IMR-90 (cell line): Measurements from ENCODE around the gene CDC7. TPM values are rescaled to one million over a fixed set of nuclear protein-coding genes. Genes with fewer than 3 reads are reported as not detected.

Experiments used
- ATAC-seq: fragments of 200-7000 bp; cut with Tn5 transposase; 2 replicates; pipeline ENCODE4 v1.9.1; 2020; ENCODE audit warnings: low read depth, mild to moderate bottlenecking, moderate library complexity
- BruUV-seq: library from RNA; stranded (reverse); fragments of 400-500 nt; replicated peaks from 2 replicates; lab custom pipeline; 2021; lab: Mats Ljungman, UMichigan
- CTCF ChIA-PET: fragments of 300-600 bp; formaldehyde crosslinking; extraction: SDS; loops from one replicate; lab custom pipeline; 2021; ENCODE audit warnings: antibody characterized with exemption; lab: Yijun Ruan, JAX
- POLR2A ChIA-PET: fragments of 300-600 bp; sonication (Branson Sonifier 250); formaldehyde crosslinking; loops from one replicate; lab custom pipeline; 2022; ENCODE audit warnings: antibody characterized with exemption; ENCODE audit not compliant: unreplicated experiment; lab: Charles Lee
- DNase-seq: peaks from one replicate; pipeline ENCODE4 v3.0.0; 2013
- H2AFZ ChIP-seq: replicated peaks from 2 replicates; pipeline ENCODE3; 2013; ENCODE audit warnings: low read length, mild to moderate bottlenecking; ENCODE audit not compliant: poor library complexity
- H2AK5ac ChIP-seq: 2 replicates; pipeline ENCODE4 v1.6.1; 2013; ENCODE audit warnings: low read depth, low read length, inconsistent platforms
- H2AK9ac ChIP-seq: replicated peaks from 2 replicates; pipeline ENCODE3; 2013; ENCODE audit warnings: mild to moderate bottlenecking, low read depth, low read length, moderate library complexity; ENCODE audit not compliant: poor library complexity
- H2BK120ac ChIP-seq: 2 replicates; pipeline ENCODE4 v1.6.1; 2013; ENCODE audit warnings: low read depth, low read length, inconsistent platforms
- H2BK15ac ChIP-seq: 3 replicates; pipeline ENCODE4 v1.6.1; 2013; ENCODE audit warnings: low read depth, low read length, inconsistent platforms
- H2BK20ac ChIP-seq: 2 replicates; pipeline ENCODE4 v1.6.1; 2013; ENCODE audit warnings: low read depth, mild to moderate bottlenecking, inconsistent platforms, low read length, moderate library complexity
- H2BK5ac ChIP-seq: 2 replicates; pipeline ENCODE4 v1.6.1; 2013; ENCODE audit warnings: mild to moderate bottlenecking, low read depth, low read length, inconsistent platforms; ENCODE audit not compliant: poor library complexity, severe bottlenecking
- H3K14ac ChIP-seq: replicated peaks from 2 replicates; pipeline ENCODE4 v1.6.1; 2013; ENCODE audit warnings: low read depth, low read length, inconsistent platforms
- H3K18ac ChIP-seq: 2 replicates; pipeline ENCODE4 v1.6.1; 2013; ENCODE audit warnings: low read depth, low read length, control low read depth
- H3K23ac ChIP-seq: 2 replicates; pipeline ENCODE4 v1.6.1; 2013; ENCODE audit warnings: low read depth, low read length, inconsistent platforms
- H3K27ac ChIP-seq: 2 replicates; pipeline ENCODE4 v1.5.1; 2013; ENCODE audit warnings: mild to moderate bottlenecking, control low read depth, low read length; ENCODE audit not compliant: insufficient read depth
- H3K27me3 ChIP-seq: 2 replicates; pipeline ENCODE4 v1.6.1; 2013; ENCODE audit warnings: low read length; ENCODE audit not compliant: control insufficient read depth, insufficient read depth
- H3K36me3 ChIP-seq: 2 replicates; pipeline ENCODE4 v1.6.1; 2013; ENCODE audit warnings: low read length, mixed read lengths; ENCODE audit not compliant: control insufficient read depth, insufficient read depth
- H3K4ac ChIP-seq: 2 replicates; pipeline ENCODE4 v1.6.1; 2013; ENCODE audit warnings: low read depth, low read length, inconsistent platforms
- H3K4me1 ChIP-seq: 2 replicates; pipeline ENCODE4 v1.6.1; 2013; ENCODE audit warnings: low read length, mixed read lengths; ENCODE audit not compliant: control insufficient read depth, insufficient read depth
- H3K4me2 ChIP-seq: 2 replicates; pipeline ENCODE4 v1.6.1; 2013; ENCODE audit warnings: low read depth, mild to moderate bottlenecking, control low read depth, low read length, moderate library complexity
- H3K4me3 ChIP-seq: 2 replicates; pipeline ENCODE4 v1.5.1; 2013; ENCODE audit warnings: low read depth, mild to moderate bottlenecking, control low read depth, low read length, moderate library complexity; ENCODE audit not compliant: insufficient read depth
- H3K56ac ChIP-seq: 2 replicates; pipeline ENCODE4 v1.6.1; 2013; ENCODE audit warnings: low read length, inconsistent platforms; ENCODE audit not compliant: insufficient read depth; ENCODE audit errors: extremely low read depth
- H3K79me1 ChIP-seq, 2 experiments: 2 replicates each; pipeline ENCODE4 v1.6.1; 2013; ENCODE audit warnings: low read length in 2 of 2, inconsistent platforms in 1 of 2, low read depth in 1 of 2
- H3K9ac ChIP-seq: 2 replicates; pipeline ENCODE4 v1.6.1; 2013; ENCODE audit warnings: low read depth, low read length, control low read depth
- H3K9me1 ChIP-seq: 2 replicates; pipeline ENCODE4 v1.6.1; 2013; ENCODE audit warnings: low read length, inconsistent platforms; ENCODE audit not compliant: insufficient read depth
- H3K9me3 ChIP-seq: 2 replicates; pipeline ENCODE4 v1.6.1; 2013; ENCODE audit warnings: low read length; ENCODE audit not compliant: control insufficient read depth, insufficient read depth
- H4K20me1 ChIP-seq: 2 replicates; pipeline ENCODE4 v1.6.1; 2013; ENCODE audit warnings: low read length, inconsistent platforms; ENCODE audit not compliant: insufficient read depth
- H4K5ac ChIP-seq: 2 replicates; pipeline ENCODE4 v1.6.1; 2013; ENCODE audit warnings: mild to moderate bottlenecking, low read depth, low read length, control low read depth
- H4K8ac ChIP-seq, 2 experiments: 2 replicates each; pipeline ENCODE4 v1.6.1; 2013; ENCODE audit warnings: low read depth in 2 of 2, low read length in 2 of 2, control low read depth in 1 of 2, inconsistent platforms in 1 of 2
- H4K91ac ChIP-seq: 2 replicates; pipeline ENCODE4 v1.6.1; 2013; ENCODE audit warnings: low read depth, low read length, inconsistent platforms; ENCODE audit not compliant: insufficient read depth
- BHLHE40 ChIP-seq: fragments of 150-350 bp; IDR thresholded peaks from 2 replicates; pipeline ENCODE4 v1.6.1; 2016; ENCODE audit warnings: mild to moderate bottlenecking, low read depth, low read length
- CEBPB ChIP-seq: IDR thresholded peaks from 2 replicates; pipeline ENCODE4 v1.6.1; 2012; ENCODE audit warnings: low read depth, low read length, improper control_type of control experiment
- CHD1 ChIP-seq: IDR thresholded peaks from 2 replicates; pipeline ENCODE4 v1.6.1; 2012; ENCODE audit warnings: low read depth, low read length, improper control_type of control experiment
- CTCF ChIP-seq: conservative IDR thresholded peaks from 2 replicates; pipeline ENCODE4 v1.5.1; 2012; ENCODE audit warnings: mild to moderate bottlenecking, low read depth, low read length, improper control_type of control experiment
- FOS ChIP-seq: fragments of 150-350 bp; IDR thresholded peaks from 2 replicates; pipeline ENCODE4 v1.6.1; 2016; ENCODE audit warnings: low read depth, low read length
- MAFK ChIP-seq: IDR thresholded peaks from 2 replicates; pipeline ENCODE4 v1.6.1; 2012; ENCODE audit warnings: low read depth, low read length, improper control_type of control experiment
- MAZ ChIP-seq: IDR thresholded peaks from 2 replicates; pipeline ENCODE4 v1.6.1; 2012; ENCODE audit warnings: low read depth, mild to moderate bottlenecking, low read length, improper control_type of control experiment, moderate library complexity, borderline replicate concordance
- MXI1 ChIP-seq: IDR thresholded peaks from 2 replicates; pipeline ENCODE4 v1.6.1; 2012; ENCODE audit warnings: low read depth, mild to moderate bottlenecking, low read length, moderate library complexity, borderline replicate concordance
- NFE2L2 ChIP-seq: fragments of 150-350 bp; IDR thresholded peaks from 2 replicates; pipeline ENCODE4 v1.6.1; 2016; ENCODE audit warnings: low read depth, mild to moderate bottlenecking, low read length
- POLR2A ChIP-seq: IDR thresholded peaks from 2 replicates; pipeline ENCODE4 v1.6.1; 2012; ENCODE audit warnings: mild to moderate bottlenecking, low read depth, low read length
- RAD21 ChIP-seq: IDR thresholded peaks from 2 replicates; pipeline ENCODE4 v1.6.1; 2012; ENCODE audit warnings: low read length, improper control_type of control experiment
- RCOR1 ChIP-seq: IDR thresholded peaks from 2 replicates; pipeline ENCODE4 v1.6.1; 2012; ENCODE audit warnings: mild to moderate bottlenecking, low read length, improper control_type of control experiment; ENCODE audit not compliant: insufficient replicate concordance
- RFX5 ChIP-seq: IDR thresholded peaks from 2 replicates; pipeline ENCODE4 v1.8.0; 2012; ENCODE audit warnings: low read depth, mild to moderate bottlenecking, low read length, moderate library complexity
- SMC3 ChIP-seq: fragments of 150-350 bp; IDR thresholded peaks from 2 replicates; pipeline ENCODE4 v1.6.1; 2016; ENCODE audit warnings: low read depth, mild to moderate bottlenecking, antibody characterized with exemption, low read length, moderate library complexity
- USF2 ChIP-seq: fragments of 150-350 bp; IDR thresholded peaks from 2 replicates; pipeline ENCODE4 v1.6.1; 2017; ENCODE audit warnings: mild to moderate bottlenecking, antibody characterized with exemption, low read length, low read depth
- WGBS, 2 experiments: methylation state at CpG; one replicate each; pipeline versions ENCODE4 v1.1.5 to v1.1.7; 2013; ENCODE audit warnings: missing lambda C conversion rate in 2 of 2; ENCODE audit not compliant: insufficient read length in 1 of 2; ENCODE audit errors: extremely low coverage in 2 of 2; 5-methylcytosine and 5-hydroxymethylcytosine counted together
- dilution Hi-C: fragments of 300-500 bp; cut with HindIII; formaldehyde crosslinking; loops from one replicate; pipeline ENCODE4 v1.14.3; 2018; ENCODE audit warnings: low sequenced_read_pairs; ENCODE audit not compliant: unreplicated experiment
- in situ Hi-C: fragments of 300-500 bp; cut with MboI; formaldehyde crosslinking; loops from 3 replicates; pipeline ENCODE4 v1.14.3; 2019; ENCODE audit warnings: low sequenced_read_pairs, inconsistent platforms, mixed read lengths
- intact Hi-C: fragments of 100-400 bp; cut with micrococcal nuclease; formaldehyde crosslinking; loops from 2 replicates; pipeline ENCODE4 v1.10.0; 2022
- polyA plus RNA-seq, 3 experiments: library from polyadenylated mRNA; depleted of rRNA; stranded (reverse); fragments of >200 nt; gene quantifications; 2 replicates each; pipeline ENCODE4 v1.2.3, GENCODE V29; 2012; ENCODE audit warnings: low replicate concordance in 1 of 3
- total RNA-seq: library from RNA; depleted of rRNA; stranded (reverse); fragments of >200 nt; gene quantifications from 2 replicates; pipeline ENCODE4 v1.2.3, GENCODE V29; 2012
- TF ChIP-seq, protein P1 (sequence below): fragments of 150-350 bp; IDR thresholded peaks from 2 replicates; pipeline ENCODE4 v1.6.1; 2016; ENCODE audit warnings: low read depth, mild to moderate bottlenecking, low read length, moderate library complexity, borderline replicate concordance

The CDC7 gene
- total and polyA plus RNA-seq, 2 of the 4 experiments (the other 2 are of a cell fraction), result 4.3 to 4.7 TPM

- no peaks in the 10 kb centered on the region for H3K9me1 ChIP-seq
- H4K20me1 ChIP-seq, result no peaks in the 10 kb centered on the region
- no CpG with 5 or more reads among the region's 1 CpG for WGBS, 2 experiments
- ATAC-seq (no peak; the same call in 1 of the 2 replicates), DNase-seq (no peak)
- H2AK9ac ChIP-seq, result no peak overlapping the region
- no peak overlapping the region for H3K4me3 ChIP-seq
- no peak overlapping the region for H4K8ac ChIP-seq
- CTCF ChIA-PET, result no interaction called here
- H2BK15ac ChIP-seq, result no peak overlapping the region
- H3K79me1 ChIP-seq, result no peaks in the 10 kb centered on the region
- H2BK20ac ChIP-seq, result no peak overlapping the region
- no peak overlapping the region for H3K9ac ChIP-seq
- H3K9me3 ChIP-seq, result no peaks in the 10 kb centered on the region
- no peak overlapping the region for H2AFZ ChIP-seq
- no peaks in the 10 kb centered on the region for H3K36me3 ChIP-seq
- H4K91ac ChIP-seq, result no peak overlapping the region
- H4K5ac ChIP-seq, result no peak overlapping the region
- POLR2A ChIA-PET, result no interaction called here
- in situ Hi-C loops, result loop anchor here (10.0 kb wide), 1 partner anchor 206 kb away; no protein-coding TSS in a partner anchor
- H2BK120ac ChIP-seq, result no peak overlapping the region
- H3K4me2 ChIP-seq, result no peak overlapping the region
- peaks cover 2% of the 10 kb centered on the region for H3K27me3 ChIP-seq
- H3K56ac ChIP-seq, result no peak overlapping the region
- no peaks in the 10 kb centered on the region for H3K4me1 ChIP-seq
- dilution Hi-C loops, result no loop called here
- no peak overlapping the region for H3K14ac ChIP-seq
- no peak overlapping the region for H3K23ac ChIP-seq
- no peak overlapping the region for H3K4ac ChIP-seq
- intact Hi-C loops, result no loop called here
- H2BK5ac ChIP-seq, result no peak overlapping the region
- H2AK5ac ChIP-seq, result no peak overlapping the region
- no peak overlapping the region for H3K27ac ChIP-seq
- no peak overlapping the region for H3K18ac ChIP-seq
- BruUV-seq, result no TSS peak
- TF ChIP-seq POLR2A (no peak), SMC3 (no peak), RAD21 (no peak), CHD1 (no peak), MAZ (no peak), CEBPB (no peak), CTCF (no peak), RFX5 (no peak), MXI1 (no peak), BHLHE40 (no peak), RCOR1 (no peak), USF2 (no peak), FOS (no peak), MAFK (no peak), NFE2L2 (no peak)
- TF ChIP-seq, protein P1, sequence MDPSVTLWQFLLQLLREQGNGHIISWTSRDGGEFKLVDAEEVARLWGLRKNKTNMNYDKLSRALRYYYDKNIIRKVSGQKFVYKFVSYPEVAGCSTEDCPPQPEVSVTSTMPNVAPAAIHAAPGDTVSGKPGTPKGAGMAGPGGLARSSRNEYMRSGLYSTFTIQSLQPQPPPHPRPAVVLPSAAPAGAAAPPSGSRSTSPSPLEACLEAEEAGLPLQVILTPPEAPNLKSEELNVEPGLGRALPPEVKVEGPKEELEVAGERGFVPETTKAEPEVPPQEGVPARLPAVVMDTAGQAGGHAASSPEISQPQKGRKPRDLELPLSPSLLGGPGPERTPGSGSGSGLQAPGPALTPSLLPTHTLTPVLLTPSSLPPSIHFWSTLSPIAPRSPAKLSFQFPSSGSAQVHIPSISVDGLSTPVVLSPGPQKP, result no peak
Observed at GRCh38 chr1:91490501-91490900, 10.2 kb upstream of the CDC7 start.
